Activated B cell treated with CpG ODN at 0.5 μM for 24 hours (primary cell): Measurements from ENCODE around the gene CDK12. TPM values are rescaled to one million over a fixed set of nuclear protein-coding genes. Genes with fewer than 3 reads are reported as not detected.
"Not testable (repeated sequence)": the region's sequence is repeated elsewhere in the genome, so short reads cannot be mapped to it uniquely, and the experiment has no call there.

ENCODE experiments used
- ATAC-seq: fragments of 200-7000 bp; cut with Tn5 transposase; one replicate; pipeline ENCODE4 v1.10.0; 2021; ENCODE audit warnings: low read depth, mild to moderate bottlenecking, moderate library complexity
- CTCF ChIA-PET: fragments of 350-600 bp; sonication (Branson Sonifier 250); formaldehyde crosslinking; loops from one replicate; lab custom pipeline; 2021; ENCODE audit warnings: antibody characterized with exemption; lab: Charles Lee
- POLR2A ChIA-PET: fragments of 350-600 bp; sonication (Branson Sonifier 250); formaldehyde crosslinking; loops from one replicate; lab custom pipeline; 2021; ENCODE audit warnings: antibody characterized with exemption; lab: Charles Lee
- DNase-seq: peaks from one replicate; pipeline ENCODE4 v3.0.0; 2022
- H3K27ac Mint-ChIP-seq: one replicate; pipeline ENCODE4 v1.8.0; 2020; ENCODE audit warnings: mixed read lengths
- H3K27me3 Mint-ChIP-seq: one replicate; pipeline ENCODE4 v1.8.0; 2021; ENCODE audit warnings: mixed read lengths
- H3K36me3 Mint-ChIP-seq: one replicate; pipeline ENCODE4 v1.8.0; 2021; ENCODE audit warnings: low read depth, mixed read lengths
- H3K4me1 Mint-ChIP-seq: one replicate; pipeline ENCODE4 v1.8.0; 2021; ENCODE audit warnings: mixed read lengths
- H3K4me3 Mint-ChIP-seq: one replicate; pipeline ENCODE4 v1.8.0; 2020; ENCODE audit warnings: mild to moderate bottlenecking, mixed read lengths
- H3K9me3 Mint-ChIP-seq: one replicate; pipeline ENCODE4 v1.8.0; 2020; ENCODE audit warnings: mixed read lengths
- CTCF ChIP-seq: fragments of 200-600 bp; IDR thresholded peaks from one replicate; pipeline ENCODE4 v1.8.0; 2022; ENCODE audit warnings: antibody characterized with exemption, mild to moderate bottlenecking
- intact Hi-C: fragments of 100-400 bp; cut with micrococcal nuclease; formaldehyde crosslinking; loops from one replicate; pipeline ENCODE4 v1.15.1; 2024
- total RNA-seq: library from RNA; stranded (reverse); gene quantifications from 2 replicates; pipeline ENCODE4 v1.2.3, GENCODE V29; 2022

The CDK12 gene
- total RNA-seq, 1 donor from 2014 or later, result 118 TPM

DNA sequence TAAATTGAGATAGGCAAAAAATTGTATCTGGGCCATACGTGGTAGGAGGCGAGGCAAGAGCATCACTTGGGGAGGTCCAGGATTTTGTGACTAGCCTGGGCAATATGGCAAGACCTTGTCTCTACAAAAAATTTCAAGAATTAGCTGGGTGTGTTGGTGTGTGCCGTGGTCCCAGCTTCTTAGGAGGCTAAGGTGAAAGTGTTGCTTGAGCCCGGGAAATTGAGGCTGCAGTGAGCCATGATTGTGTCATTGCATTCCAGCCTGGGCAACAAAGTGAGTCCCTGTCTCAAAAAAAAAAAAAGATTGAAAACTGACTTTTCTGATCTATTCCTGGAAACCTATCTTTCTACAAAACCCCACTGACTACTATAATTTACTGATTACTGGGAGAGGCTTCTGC is 26.7 kb downstream of the CDK12 start:
- CTCF ChIA-PET, result no interaction called here
- no peak overlapping the region for H3K27ac Mint-ChIP-seq
- peaks cover 18% of the 10 kb centered on the region for H3K4me1 Mint-ChIP-seq
- no peaks in the 10 kb centered on the region for H3K9me3 Mint-ChIP-seq
- POLR2A ChIA-PET, result interaction anchor here (0.7 kb wide), 1 partner anchor 493 kb away, joined by 3 read pairs; the partner anchor contains the start of gene PSMD3
- no peak for TF ChIP-seq CTCF
- H3K27me3 Mint-ChIP-seq, result no peaks in the 10 kb centered on the region
- no peak overlapping the region for H3K4me3 Mint-ChIP-seq
- ATAC-seq, result no peak
- peaks cover 45% of the 10 kb centered on the region for H3K36me3 Mint-ChIP-seq
- DNase-seq, result no peak
- intact Hi-C loops, result no loop called here

DNA sequence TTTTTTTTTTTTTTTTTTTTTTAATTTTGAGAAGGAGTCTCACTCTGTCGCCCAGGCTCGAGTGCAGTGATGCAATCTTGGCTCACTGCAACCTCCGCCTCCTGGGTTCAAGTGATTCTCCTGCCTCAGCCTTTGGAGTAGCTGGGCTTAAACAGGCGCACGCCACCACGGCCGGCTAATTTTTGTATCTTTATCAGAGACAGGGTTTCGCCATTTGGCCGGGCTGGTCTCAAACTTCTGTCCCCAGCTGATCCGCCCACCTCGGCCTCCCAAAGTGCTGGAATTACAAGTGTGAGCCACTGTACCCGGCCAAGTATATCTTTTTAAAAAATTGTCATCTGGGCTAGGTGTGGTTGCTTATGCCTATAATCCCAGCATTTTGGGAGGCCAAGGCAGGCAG is 35.6 kb downstream of the CDK12 start:
- DNase-seq, CTCF ChIA-PET, ATAC-seq, H3K4me1 Mint-ChIP-seq, H3K27ac Mint-ChIP-seq, H3K27me3 Mint-ChIP-seq, H3K4me3 Mint-ChIP-seq, intact Hi-C loops, H3K9me3 Mint-ChIP-seq: not testable (repeated sequence)
- peaks cover 67% of the 10 kb centered on the region for H3K36me3 Mint-ChIP-seq
- POLR2A ChIA-PET, result interaction anchor here (0.5 kb wide), 1 partner anchor 1240 kb away, joined by 3 read pairs; no protein-coding TSS in a partner anchor

- no peak for DNase-seq
- Mint-ChIP-seq H3K36me3 (peaks cover 81% of the 10 kb centered on the region), H3K4me1 (no peaks in the 10 kb centered on the region), H3K27me3 (no peaks in the 10 kb centered on the region), H3K9me3 (no peaks in the 10 kb centered on the region), H3K4me3 (no peak overlapping the region), H3K27ac (no peak overlapping the region)
- no peak for ATAC-seq
- TF ChIP-seq CTCF, result no peak
- POLR2A ChIA-PET, result no interaction called here
- intact Hi-C loops, result no loop called here
- CTCF ChIA-PET, result no interaction called here
Observed at GRCh38 chr17:39507511-39507910, 46.2 kb downstream of the CDK12 start.

DNA sequence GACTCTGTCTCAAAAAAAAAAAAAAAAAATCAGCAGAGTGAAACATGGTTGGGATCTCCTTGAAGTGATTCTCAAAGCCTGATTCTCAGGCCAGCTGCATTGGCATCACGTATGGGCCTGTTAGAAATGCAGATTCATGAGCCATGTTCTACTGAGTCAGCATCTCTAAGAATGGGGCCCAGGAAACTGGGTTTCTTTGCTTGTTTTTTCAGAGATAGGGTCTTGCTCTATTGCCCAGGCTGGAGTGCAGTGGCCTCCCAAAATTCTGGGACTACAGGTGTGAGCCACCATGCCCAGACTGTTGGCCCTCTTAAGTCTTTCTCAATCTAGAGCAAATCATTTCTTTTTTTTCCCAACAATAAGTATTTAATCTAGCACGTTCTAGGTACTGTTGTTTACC is 47.7 kb downstream of the CDK12 start:
- Mint-ChIP-seq H3K27me3 (no peaks in the 10 kb centered on the region), H3K27ac (no peak overlapping the region), H3K4me3 (no peak overlapping the region), H3K36me3 (peaks cover 80% of the 10 kb centered on the region), H3K9me3 (no peaks in the 10 kb centered on the region), H3K4me1 (no peaks in the 10 kb centered on the region)
- no peak for DNase-seq
- POLR2A ChIA-PET, result no interaction called here
- CTCF ChIA-PET, result no interaction called here
- no peak for ATAC-seq
- intact Hi-C loops, result no loop called here
- no peak for TF ChIP-seq CTCF

GRCh38 chr17:39513309-39513708 is 52.0 kb downstream of the CDK12 start:
- H3K27me3 Mint-ChIP-seq, result no peaks in the 10 kb centered on the region
- ChIA-PET POLR2A (no interaction called here), CTCF (no interaction called here)
- H3K36me3 Mint-ChIP-seq, result peaks cover 92% of the 10 kb centered on the region
- H3K4me3 Mint-ChIP-seq, result no peak overlapping the region
- no peak overlapping the region for H3K27ac Mint-ChIP-seq
- no peak for TF ChIP-seq CTCF
- no peak for ATAC-seq
- no peak for DNase-seq
- intact Hi-C loops, result no loop called here
- H3K9me3 Mint-ChIP-seq, result no peaks in the 10 kb centered on the region
- H3K4me1 Mint-ChIP-seq, result no peaks in the 10 kb centered on the region

- ATAC-seq (no peak), DNase-seq (no peak)
- H3K4me1 Mint-ChIP-seq, result no peaks in the 10 kb centered on the region
- no peak overlapping the region for H3K27ac Mint-ChIP-seq
- ChIA-PET POLR2A (no interaction called here), CTCF (no interaction called here)
- TF ChIP-seq CTCF, result no peak
- no peak overlapping the region for H3K4me3 Mint-ChIP-seq
- peaks cover 93% of the 10 kb centered on the region for H3K36me3 Mint-ChIP-seq
- H3K27me3 Mint-ChIP-seq, result no peaks in the 10 kb centered on the region
- intact Hi-C loops, result no loop called here
- H3K9me3 Mint-ChIP-seq, result no peaks in the 10 kb centered on the region
Observed at GRCh38 chr17:39513915-39514314, 52.6 kb downstream of the CDK12 start.
